GOT3 (cell line): ENCODE data around the gene WDR86.

Experiments used
- DNase-seq: peaks from one replicate; lab custom pipeline; 2025; ENCODE audit warnings: mixed read lengths; lab: John Stamatoyannopoulos, UW

The WDR86 gene

DNA sequence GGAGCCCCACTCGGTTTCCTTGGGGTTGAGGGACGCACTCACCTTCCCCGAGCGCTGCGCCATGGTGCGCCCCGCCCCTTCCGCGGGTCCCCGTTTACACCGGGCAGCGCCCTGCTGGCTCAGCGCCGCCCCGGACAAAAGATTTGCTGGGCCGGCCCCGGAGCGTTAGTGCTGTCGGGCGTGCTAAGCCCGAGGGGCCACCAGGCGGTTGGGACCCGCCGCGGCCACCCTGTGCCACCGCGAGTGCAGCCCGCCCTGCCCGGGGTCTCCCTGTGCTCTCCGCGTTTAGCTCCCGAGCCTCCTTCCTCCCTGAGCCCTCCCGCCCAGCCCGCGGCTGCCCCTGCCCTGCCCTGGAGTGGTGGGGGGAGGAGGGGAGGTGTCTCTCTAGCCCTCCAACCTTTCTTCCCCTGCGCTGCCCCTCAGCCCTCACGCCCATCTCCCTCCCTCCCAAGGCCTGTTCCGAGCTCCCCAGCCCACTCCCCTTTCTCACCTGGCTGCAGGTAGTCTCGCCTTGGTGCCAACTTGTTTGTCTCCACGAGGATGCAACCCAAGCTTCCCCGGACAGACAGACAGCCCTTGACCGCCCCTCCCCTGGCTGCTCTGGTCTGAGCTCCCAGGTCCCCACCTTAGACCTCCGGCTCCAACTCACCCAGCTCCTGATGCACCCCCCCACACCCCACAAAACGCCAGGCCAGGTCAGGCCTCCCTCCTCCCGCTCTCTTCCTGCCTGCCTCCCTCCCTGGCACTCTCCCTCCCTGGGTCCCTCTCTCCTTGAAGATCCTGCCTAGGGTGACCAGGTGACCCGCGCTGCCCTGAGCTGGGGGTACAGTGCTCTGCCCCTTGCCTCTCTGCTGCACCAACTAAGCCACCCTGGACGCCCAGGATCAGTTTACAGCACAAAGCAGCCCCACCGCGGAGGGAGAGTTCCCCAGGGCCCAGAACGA lies 30.3 kb upstream of the WDR86 start, which contains the start of gene CRYGN:
CRYGN (minus strand) TSS at position 287 of the 944 bp plus-strand sequence; CDS start at position 63, 224 bp downstream.
- no peak for DNase-seq

DNA sequence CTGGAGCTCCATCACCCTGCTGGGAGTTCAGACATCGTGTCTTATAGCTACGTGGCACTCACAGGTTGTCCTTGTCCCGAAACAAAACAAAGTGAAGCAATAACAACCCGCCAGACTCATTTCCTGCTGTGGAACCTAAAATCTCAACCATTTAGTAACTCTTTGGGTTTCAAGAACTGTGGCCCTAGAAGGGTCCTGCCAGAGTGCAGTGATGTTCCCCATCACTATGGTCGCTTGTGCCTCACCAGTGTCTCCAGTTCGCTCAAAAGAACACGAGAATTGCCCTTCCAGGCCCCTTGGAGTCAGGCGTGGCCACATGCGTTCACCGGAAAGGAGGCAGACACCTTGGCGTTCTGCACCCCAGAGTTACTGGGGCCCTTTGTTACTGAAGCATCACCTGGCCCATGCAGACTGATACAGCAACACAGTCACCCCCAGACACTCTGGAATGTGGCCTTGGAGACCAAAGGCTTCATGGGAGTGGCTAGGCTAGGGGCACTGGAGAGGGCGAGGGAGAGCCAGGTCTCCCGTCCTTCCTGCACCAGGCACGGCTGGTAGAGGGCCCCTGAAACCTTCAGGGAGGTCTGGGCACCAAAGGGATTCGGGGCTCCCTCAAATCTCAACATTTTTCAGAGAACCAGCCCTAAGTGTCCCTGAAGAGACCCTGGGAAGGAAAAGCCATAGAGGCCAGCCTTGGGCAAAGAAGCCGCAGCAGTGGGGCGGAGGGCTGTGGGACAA lies 29.2 kb upstream of the WDR86 start:
- no peak for DNase-seq

DNA sequence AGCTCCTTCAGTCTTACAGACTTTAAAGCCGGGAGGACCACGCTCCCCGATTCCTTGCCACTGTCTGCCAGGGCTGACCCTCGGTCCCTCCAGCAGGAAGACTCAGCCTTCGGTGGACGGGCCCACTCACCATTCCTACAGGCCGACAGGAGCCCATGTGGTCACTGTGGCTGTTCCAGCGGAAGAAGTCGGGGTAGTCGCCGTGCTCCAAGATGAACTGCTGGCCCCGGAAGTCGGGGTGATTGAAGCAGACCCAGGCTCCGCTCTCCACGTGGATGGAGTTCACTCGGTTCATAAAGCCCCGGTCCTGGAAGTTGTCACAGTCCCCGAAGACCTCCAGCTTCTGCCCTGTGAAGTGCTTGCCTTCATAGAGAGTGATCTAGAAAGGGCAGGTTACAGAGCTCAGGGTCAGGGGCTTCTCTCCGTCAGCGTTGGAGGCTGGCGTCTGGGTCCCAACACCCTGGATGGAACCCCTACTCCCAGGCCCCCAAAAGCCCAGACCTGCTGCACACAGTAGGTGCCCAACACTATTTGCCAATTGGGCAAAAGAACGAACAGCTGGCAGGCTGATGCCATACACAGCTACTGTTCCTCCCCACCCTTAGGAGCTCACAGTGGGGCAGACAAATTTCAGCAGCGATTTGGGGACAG lies 28.2 kb upstream of the WDR86 start:
- DNase-seq, result no peak

DNA sequence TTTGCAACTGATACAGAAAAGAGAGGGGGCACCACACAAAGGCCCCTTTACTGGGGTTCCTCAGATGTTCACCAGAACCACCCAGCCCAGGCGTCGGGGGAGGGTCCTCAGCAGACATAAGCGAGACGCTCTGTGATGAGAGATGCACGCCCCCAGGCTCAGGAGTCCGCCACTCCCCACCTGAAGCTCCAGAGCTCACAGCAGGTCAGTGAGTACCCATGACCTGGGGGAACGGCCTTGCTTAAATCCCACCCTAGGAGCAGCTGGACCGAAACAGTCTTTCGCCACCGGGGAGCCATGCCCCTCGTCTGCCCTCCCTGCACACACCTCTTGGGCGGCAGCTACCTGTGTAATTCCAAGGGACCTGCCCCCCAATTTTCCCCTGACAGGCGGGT lies 27.3 kb upstream of the WDR86 start:
- DNase-seq, result no peak

DNA sequence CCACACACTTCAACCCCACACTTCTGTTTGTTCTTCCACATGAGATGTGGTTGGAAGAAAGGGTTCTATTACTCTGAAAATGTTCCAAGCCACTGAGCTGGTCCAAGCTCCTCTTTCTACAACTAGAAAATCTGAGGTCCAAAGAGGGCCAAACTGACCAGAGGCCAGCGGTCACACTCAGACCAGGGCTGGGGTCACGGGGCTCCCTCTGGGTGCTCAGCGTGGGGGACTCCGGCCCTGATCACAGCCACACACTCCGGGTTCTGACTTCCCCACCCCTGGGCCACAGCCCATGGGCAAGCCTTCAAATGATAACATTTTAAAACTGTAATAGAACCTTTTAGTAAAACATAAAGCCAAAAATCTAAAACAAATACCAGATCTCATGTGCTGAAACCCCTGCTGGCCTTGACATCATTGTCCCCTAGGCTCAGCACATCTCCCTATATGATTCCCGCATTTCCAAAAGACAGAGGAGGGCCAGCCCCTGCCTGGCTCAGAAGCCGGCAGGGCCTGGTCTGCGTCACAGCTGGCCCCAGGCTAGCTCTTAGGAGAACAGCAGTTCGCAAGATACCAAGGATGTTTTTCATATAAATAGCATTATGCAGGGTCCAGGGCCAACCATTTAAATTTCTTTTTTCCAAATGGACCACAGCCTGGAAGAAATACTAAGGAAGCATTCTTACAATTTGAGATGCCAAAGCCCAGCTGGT lies 26.8 kb upstream of the WDR86 start:
- DNase-seq, result no peak

DNA sequence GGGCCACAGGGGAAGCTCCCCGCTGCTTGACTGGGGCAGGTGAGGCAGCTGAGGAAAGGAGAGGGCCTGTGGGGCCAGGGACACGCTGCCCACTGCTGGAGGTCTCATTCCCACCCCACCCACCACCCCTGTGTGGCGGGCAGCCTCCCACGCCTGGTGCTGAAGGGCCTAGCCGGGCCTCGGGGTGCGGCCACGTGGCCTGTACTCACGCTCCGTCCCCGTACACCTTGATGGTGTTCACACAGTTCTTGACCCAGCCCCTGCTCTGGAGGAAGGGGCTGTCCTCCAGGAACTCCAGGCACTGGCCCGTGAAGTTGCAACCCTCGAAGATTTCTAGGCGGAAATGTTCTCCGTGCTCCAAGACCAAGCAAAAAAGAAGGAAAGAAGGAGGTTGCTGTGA lies 26.1 kb upstream of the WDR86 start:
- no peak for DNase-seq

DNA sequence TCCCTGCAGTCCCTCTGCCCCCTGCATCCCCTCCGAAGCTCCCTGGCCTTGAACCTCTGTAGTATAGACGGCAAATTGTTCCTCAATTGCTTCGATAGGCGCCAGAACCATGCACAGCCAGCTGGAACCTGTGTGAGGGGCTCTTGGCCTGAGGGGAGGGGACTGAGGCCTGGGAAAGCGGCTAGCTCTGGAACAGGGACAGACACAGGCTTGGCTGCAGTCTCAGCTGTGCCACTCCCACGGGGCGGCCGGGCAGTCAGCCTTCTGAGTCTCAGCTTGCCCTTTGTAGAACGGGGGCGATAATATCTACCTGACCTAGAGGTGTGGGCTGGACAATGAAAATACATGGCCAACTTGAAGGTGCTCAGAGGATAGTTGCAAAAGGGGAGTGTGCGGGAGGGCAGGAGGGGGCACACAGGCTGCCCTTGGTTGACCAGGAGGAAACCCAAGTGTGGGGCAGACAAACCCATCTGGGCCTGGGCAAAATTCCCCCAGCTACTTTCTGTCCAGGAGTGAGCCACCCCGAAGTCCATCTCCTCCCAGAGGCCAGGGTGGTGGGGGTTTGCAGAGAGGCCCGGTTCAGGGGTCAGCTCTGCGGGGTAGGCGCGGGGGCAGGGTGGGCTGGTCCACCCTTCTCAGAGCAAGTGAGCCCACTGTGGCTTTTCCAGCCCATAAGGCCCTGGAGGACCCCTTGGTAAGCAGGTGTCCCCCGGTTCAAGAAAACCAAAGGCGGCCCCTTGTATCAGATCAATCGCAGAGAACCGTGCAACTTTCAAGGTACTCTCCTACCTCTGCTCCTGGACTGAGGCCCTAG lies 25.5 kb upstream of the WDR86 start:
- DNase-seq, result no peak

DNA sequence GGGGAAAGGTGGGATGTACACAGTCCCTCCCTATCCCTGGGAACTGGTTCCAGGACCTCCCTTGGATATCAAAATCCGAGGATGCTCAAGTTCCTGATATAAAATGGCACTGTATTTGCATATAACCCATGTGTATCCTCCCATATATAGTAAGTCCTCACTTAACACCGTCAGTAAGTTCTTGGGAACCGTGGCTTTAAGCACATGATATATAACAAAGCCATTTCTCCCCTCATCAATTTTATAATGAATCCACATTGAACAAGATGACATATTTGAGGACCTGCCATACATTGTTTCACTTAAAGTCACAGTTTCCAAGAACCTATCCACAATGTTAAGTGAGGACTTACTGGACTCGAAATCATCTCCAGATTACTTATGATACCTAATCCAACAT lies 24.7 kb upstream of the WDR86 start:
- no peak for DNase-seq

DNA sequence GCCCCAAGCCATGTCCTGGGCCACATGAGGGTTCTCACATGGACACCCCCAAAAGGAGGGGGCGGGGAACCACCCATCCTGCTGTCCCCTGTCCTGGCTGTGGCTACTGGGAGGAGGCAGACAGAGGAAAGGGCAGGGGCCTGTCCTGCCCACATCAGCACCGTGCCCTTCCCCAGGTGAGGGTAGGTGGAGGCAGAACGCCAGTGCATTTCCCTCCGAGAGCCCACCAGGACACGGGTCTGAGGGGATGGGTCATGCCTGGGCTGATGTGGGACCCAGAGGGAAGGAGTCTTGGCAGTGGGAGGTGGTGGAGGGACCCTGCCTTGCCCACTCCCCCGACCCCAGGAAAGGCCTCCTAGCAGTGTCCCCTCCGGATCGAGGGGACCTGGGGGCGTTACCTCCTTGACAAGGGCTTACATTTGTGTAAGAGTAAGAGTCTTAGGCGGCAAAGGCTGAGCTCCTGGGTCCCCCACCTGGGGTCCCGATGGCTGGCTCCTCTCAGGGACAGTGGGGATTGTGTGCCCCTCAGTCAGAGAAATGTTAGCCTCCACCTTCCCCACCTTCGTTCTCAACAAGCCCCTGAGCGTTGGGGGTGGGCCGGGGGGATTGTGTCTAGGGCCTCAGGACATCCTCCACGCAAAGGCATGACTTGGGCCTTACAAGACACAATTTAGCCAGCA lies 24.0 kb upstream of the WDR86 start:
- no peak for DNase-seq

DNA sequence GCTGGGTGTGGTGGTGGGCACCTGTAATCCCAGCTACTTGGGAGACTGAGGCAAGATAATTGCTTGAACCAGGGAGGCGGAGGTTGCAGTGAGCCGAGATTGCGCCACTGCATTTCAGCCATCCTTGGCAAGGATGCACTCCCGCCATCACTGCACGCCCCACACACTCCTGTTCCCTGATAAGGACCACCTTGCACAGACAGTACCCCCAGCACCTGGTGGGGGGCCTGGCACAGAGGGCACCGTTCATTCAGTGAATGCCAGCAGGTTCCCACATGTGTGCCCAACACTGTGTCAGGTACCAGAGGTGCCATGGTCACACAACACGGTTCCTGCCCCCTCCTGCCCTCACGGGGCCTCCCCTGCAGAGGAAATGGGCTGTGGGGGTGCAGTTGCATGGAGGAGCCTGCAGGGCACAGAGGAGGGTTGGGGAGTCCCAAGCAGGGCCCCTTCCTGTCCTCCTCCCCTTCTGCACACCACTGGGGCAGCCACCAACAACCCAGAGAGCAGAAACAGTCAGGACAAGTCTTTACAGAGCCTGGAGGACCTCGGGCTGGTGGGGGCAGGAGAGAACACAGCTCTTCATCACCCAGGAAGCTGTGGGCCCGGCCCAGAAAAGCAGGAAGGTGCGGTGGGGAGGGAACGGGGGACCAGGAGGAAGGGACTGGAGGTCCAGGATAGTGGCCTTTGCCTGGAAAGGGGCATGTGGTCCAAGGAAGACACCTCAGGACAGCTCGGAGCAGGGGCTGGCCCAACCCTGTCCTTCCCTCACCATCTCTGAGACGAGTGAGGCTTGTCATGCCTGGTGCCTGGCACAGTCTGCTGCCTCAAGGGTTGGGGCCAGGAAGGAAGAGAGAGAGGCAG lies 23.1 kb upstream of the WDR86 start:
- no peak for DNase-seq

DNA sequence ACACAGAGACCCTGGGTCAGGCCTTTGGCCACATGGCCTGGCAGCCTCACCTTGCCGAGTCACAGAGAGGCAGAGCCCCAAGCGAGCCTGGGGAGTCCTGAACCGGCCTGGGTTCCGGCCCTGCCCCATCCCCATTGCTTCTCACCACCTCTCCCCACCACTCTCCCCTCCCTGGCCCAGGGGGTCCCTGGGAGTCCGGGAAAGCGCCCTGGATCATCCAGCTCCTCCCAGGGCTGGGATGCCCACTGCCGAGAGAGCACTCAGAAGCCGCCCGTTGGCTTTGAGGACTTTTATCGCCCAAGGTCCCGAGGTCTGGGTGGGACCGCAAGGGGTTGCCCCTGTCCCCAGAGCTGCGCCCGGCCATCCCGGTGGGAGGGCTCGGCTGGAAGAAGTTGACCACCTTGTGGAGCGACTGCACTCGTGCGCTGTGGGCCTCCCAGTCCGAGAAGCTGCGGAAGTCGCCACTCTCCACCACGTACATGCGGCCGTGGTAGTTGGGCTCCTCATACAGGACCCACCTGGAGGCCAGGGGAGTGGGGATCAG lies 22.0 kb upstream of the WDR86 start:
- DNase-seq, result no peak

DNA sequence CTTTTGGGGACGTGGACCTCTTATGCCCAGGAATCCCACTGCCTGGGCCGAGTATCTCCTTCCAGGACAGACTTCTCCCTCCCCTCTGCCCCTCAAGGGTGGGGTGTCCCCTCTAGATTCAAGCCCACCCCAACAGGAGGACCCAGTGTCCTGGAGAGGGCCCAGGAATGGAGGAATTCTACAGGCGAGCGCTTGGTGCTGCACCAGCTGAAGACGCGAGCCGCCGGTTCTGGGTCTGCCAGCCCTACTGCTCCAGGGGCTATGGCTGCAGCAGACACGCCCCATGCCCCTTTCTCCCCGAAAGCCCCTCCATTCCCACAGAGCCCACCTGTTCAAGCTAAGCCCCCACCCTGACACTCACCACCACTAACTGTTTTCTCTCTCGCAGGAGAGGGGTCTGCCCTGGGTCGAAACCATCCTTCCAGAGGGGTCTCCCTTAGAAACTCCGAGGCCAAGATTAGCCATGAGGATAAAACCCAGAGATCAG lies 21.5 kb upstream of the WDR86 start:
- DNase-seq, result no peak

DNA sequence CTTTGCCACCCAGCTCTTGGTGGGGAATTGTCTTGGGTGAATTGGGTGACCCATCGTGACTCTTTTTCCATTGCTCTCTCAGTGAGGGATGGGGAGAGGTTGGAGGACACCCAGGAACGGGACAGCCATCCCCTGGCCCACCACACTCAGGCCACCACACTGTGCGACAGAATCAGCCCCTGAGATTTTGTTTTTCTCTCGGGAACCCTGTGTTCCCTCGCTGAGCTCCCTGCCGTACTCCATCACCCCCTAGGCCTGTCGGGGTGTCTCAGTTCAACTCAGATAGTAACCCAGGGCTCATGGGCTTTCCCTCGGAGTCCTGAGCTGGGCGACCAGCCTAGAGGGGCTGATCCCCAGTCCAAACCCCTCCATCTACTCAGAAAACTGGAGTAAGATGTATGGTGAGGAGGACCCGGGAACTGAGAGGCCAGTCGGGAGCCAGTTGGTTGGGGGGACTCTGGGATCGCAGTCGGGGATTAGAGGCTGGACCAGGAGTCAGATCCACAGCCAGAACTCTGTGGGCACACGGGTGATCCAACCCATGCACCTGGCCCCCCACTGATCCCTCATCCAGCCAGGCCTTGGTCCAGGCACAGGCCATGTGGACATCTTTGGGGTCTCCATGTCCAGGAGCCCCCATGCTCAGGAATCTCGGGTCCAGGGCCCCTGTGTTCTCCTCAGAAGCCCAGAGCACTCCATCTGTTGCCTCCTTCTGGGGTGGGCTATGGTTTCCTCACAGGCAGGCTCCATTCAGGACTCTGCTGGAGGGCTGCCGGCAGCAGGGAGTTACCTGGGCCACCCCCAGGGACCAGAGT lies 20.8 kb upstream of the WDR86 start:
- no peak for DNase-seq

DNA sequence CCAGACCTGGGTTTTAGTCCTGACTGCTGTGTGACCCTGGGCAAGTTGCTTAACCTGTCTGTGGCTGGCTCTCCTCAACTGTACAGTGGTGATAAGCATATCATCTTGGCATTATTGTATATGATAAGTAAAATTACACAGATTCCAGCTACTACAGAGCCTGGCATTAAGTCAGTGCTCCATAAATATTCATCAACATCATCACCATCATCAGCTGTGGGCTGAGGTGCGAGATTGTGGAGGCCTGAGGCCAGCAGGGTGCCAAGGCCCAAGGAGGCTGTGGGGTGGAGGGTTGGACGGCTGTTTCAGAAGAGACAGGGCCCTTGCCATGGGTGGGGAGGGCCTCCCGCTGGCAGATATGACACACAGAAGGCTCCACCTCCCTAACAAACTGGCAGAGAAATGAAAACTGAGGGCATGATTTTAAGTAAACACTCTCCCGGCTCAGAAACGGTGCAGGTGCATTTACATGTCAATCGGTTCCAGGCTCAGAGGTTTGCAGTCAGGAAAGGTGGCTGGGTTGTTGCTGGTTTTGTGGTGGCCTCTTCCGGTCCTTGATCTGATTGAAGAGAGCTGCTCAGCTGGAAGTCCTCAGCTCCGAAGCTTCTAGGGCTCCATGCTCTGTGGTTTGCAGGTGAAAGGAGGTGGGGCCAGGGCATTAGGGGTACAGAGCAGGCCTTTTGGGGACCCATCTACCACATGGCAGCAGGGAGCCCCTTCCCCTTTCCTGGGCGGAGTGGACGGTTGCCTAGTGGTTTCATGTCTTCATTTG lies 19.9 kb upstream of the WDR86 start:
- no peak for DNase-seq

DNA sequence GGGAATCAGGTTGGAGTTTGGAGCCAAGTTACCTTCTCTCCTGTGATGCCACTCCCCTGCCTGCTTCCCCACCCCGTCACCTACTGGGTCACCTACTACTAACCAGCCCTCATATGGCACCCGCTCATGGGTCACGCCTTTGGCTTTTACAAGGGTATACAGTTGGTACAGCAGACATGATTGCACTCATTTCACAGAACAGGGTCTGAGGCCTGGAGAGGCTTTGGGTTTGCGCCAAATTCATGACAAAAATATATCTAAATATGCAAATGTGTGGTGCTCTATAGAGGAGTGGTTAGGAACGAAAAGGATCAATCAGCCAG lies 19.4 kb upstream of the WDR86 start:
- DNase-seq, result no peak

DNA sequence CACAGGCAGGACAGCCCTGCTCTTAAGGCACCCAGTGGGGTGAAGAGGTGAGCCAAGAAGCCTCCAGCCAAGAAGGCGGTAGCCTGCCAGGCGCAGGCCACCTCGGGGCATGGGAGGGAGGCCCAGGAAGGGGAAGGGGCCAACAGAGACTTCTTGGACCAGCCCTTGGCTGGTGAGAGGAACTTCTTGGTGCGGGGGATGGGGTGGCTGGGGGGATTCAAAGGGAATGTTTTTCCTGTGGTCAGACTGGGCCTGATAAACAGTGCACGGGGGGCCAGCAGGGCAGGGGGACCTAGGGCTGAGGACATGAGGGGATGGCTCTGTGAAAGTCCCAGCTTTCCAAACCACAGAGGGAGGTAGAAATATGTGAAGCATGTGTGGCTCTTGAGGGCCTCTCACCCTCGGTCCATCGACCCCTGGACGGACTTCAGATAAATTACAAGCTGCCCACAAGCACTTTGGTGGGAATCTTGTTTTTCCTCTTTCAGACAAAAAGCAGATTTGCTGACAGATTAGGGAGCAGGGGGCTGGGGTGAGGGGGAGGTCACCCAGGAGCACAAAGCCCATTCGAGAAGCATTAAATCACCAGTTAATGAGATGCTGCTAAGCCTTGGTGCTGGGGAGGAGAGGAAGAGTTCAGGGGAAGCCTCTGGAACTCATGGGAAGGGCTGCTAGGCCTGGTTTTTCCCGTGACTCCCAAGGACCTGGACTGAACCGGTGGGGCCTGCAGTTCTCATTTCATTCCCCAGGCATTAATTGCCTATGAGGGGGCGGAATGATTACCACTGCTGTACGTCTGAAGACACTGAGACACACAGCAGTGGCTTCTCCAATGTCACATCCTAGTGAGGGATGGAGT lies 18.8 kb upstream of the WDR86 start:
- DNase-seq, result no peak
